Transverse colon (tissue), 4 donors: ENCODE measurements around the gene PACS1. TPM values are rescaled to one million over a fixed set of nuclear protein-coding genes. Genes with fewer than 3 reads are reported as not detected.

Source experiments
- DNase-seq: peaks from one replicate; pipeline ENCODE4 v3.0.0-alpha.2; 2019
- H3K27ac ChIP-seq, 4 donors: fragments of 200-600 bp; sonication (generic); 2 replicates each; pipeline ENCODE4 v1.5.1; 2016 to 2018; ENCODE audit warnings: inconsistent platforms in 4 of 4
- H3K27me3 ChIP-seq: fragments of 200-600 bp; sonication (generic); 2 replicates; pipeline ENCODE4 v1.5.1; 2017; ENCODE audit warnings: inconsistent platforms
- H3K36me3 ChIP-seq, 4 donors: fragments of 200-600 bp; sonication (generic); 2 replicates each; pipeline ENCODE4 v1.5.1; 2017 to 2019; ENCODE audit warnings: inconsistent platforms in 4 of 4
- H3K4me1 ChIP-seq, 4 donors: fragments of 200-600 bp; sonication (generic); 2 replicates each; pipeline ENCODE4 v1.5.1; 2017 to 2020; ENCODE audit warnings: inconsistent platforms in 4 of 4
- H3K4me3 ChIP-seq, 4 donors: fragments of 200-600 bp; sonication (generic); 1 replicate in 1 of 4; 2 replicates in 3 of 4; pipeline versions ENCODE4 v1.5.1 to v1.6.1; 2017 to 2019; ENCODE audit warnings: inconsistent platforms in 4 of 4
- H3K9me3 ChIP-seq, 2 donors: fragments of 200-600 bp; sonication (generic); 2 replicates each; pipeline ENCODE4 v1.5.1; 2017 to 2019; ENCODE audit warnings: inconsistent platforms in 2 of 2
- EP300 ChIP-seq: sonication (generic); formaldehyde crosslinking; IDR thresholded peaks from one replicate; pipeline ENCODE4 v1.6.1; 2017; ENCODE audit warnings: antibody characterized with exemption, low read depth
- POLR2A ChIP-seq: fragments of 450-650 bp; IDR thresholded peaks from one replicate; pipeline ENCODE4 v1.6.1; 2016; ENCODE audit warnings: antibody characterized with exemption, mild to moderate bottlenecking, moderate library complexity
- POLR2AphosphoS5 ChIP-seq, 3 donors: sonication (generic); formaldehyde crosslinking; IDR thresholded peaks; one replicate each; pipeline ENCODE4 v1.6.1; 2016; ENCODE audit warnings: antibody characterized with exemption in 3 of 3
- WGBS, 2 donors: methylation state at CpG; one replicate each; pipeline ENCODE4 v1.1.5; 2018; ENCODE audit warnings: low coverage in 1 of 2; 5-methylcytosine and 5-hydroxymethylcytosine counted together
- in situ Hi-C, 4 donors: fragments of 200-750 bp; cut with MboI; loops; one replicate each; pipeline versions ENCODE4 v1.15.0 to v1.15.1; 2017; ENCODE audit warnings: low sequenced_read_pairs in 3 of 4, low pct_ligation_motif_present in 1 of 4, low pct_unique_long_range_greater_than_20kb in 1 of 4
- intact Hi-C: fragments of 100-400 bp; cut with DNase I; formaldehyde crosslinking; loops from one replicate; pipeline ENCODE4 v1.15.1; 2023; ENCODE audit warnings: low total_unique reads
- total RNA-seq, 4 donors: library from RNA; depleted of rRNA; stranded (reverse); fragments of >200 nt; gene quantifications; one replicate each; pipeline ENCODE4 v1.1.0, GENCODE V29; 2016
- TF ChIP-seq, protein P1 (sequence below), 5 experiments: fragments of 200-600 bp in 3 of 5; fragments of 450-650 bp in 2 of 5; sonication (generic) in 3 of 5; IDR thresholded peaks; 1 replicate in 2 of 5; 2 replicates in 3 of 5; pipeline ENCODE4 v1.5.1; 2016 to 2017; ENCODE audit warnings: antibody characterized with exemption in 5 of 5, inconsistent platforms in 3 of 5, mild to moderate bottlenecking in 2 of 5, moderate library complexity in 1 of 5

Gene PACS1
- total RNA-seq, 4 donors from 2014 or later = 9.8 to 52.0 (median 27.2) TPM

- Histone ChIP-seq H3K27me3 (no peaks in the 10 kb centered on the region), H3K27ac (no peak overlapping the region), H3K4me3 (no peak overlapping the region), H3K4me1 (peaks cover 0 to 7% (median 0%) of the 10 kb centered on the region in 4 donors), H3K36me3 (no peaks in the 10 kb centered on the region), H3K9me3 (no peaks in the 10 kb centered on the region)
- DNase-seq = no peak
- TF ChIP-seq POLR2A = no peak
- TF ChIP-seq EP300 = no peak
- TF ChIP-seq, protein P1, sequence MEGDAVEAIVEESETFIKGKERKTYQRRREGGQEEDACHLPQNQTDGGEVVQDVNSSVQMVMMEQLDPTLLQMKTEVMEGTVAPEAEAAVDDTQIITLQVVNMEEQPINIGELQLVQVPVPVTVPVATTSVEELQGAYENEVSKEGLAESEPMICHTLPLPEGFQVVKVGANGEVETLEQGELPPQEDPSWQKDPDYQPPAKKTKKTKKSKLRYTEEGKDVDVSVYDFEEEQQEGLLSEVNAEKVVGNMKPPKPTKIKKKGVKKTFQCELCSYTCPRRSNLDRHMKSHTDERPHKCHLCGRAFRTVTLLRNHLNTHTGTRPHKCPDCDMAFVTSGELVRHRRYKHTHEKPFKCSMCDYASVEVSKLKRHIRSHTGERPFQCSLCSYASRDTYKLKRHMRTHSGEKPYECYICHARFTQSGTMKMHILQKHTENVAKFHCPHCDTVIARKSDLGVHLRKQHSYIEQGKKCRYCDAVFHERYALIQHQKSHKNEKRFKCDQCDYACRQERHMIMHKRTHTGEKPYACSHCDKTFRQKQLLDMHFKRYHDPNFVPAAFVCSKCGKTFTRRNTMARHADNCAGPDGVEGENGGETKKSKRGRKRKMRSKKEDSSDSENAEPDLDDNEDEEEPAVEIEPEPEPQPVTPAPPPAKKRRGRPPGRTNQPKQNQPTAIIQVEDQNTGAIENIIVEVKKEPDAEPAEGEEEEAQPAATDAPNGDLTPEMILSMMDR (IDR thresholded peaks at IDR 0.05) = no peak
- no peak for TF ChIP-seq POLR2AphosphoS5 (IDR thresholded peaks at IDR 0.05)
- intact Hi-C loops (no loop called here), in situ Hi-C loops (no loop called here)
Observed at GRCh38 chr11:66150725-66151124, 80.7 kb downstream of the PACS1 start.

DNA sequence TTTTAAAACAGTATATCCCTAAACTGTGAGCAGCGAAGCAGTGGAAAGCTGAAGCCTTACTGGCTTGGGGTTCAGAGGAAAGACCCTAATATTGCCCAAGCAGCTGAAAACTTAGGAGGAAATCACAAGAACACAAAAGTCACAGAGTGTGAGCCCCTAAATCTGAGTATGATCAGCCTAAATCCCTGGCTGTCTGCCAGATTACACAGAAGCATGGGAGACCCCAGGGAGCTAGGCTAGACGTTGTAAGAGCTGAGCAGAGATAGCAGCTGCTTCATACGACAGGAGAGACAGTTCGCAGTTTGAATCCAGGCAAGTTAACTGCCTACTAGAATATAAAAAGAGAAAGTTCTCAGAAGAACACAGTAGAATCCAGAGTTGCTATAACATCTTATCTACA lies 81.2 kb downstream of the PACS1 start:
- Histone ChIP-seq H3K27ac (no peak overlapping the region), H3K36me3 (no peaks in the 10 kb centered on the region), H3K4me3 (no peak overlapping the region), H3K27me3 (no peaks in the 10 kb centered on the region), H3K4me1 (peaks cover 0 to 7% (median 0%) of the 10 kb centered on the region in 4 donors), H3K9me3 (no peaks in the 10 kb centered on the region)
- WGBS, 2 donors = 73 to 87% methylated on average over 4 of the region's 4 CpGs
- intact Hi-C loops = no loop called here
- in situ Hi-C loops = no loop called here
- DNase-seq = no peak
- TF ChIP-seq EP300 (no peak), POLR2A (no peak), POLR2AphosphoS5 (IDR thresholded peaks at IDR 0.05) (no peak)
- TF ChIP-seq, protein P1 (IDR thresholded peaks at IDR 0.05) = no peak

GRCh38 chr11:66154109-66154508 lies 84.0 kb downstream of the PACS1 start:
- no peaks in the 10 kb centered on the region for H3K36me3 ChIP-seq
- intact Hi-C loops (no loop called here), in situ Hi-C loops (no loop called here)
- no peaks in the 10 kb centered on the region for H3K9me3 ChIP-seq
- no peak for DNase-seq
- no peak for TF ChIP-seq POLR2AphosphoS5 (IDR thresholded peaks at IDR 0.05)
- TF ChIP-seq, protein P1 (IDR thresholded peaks at IDR 0.05) = no peak
- no peak for TF ChIP-seq EP300
- no peak for TF ChIP-seq POLR2A
- H3K4me1 ChIP-seq = peaks cover 0 to 7% (median 0%) of the 10 kb centered on the region in 4 donors
- H3K27ac ChIP-seq = no peak overlapping the region
- no peak overlapping the region for H3K4me3 ChIP-seq
- 100% methylated on average over 1 to 2 of the region's 2 CpGs for WGBS, 2 donors
- no peaks in the 10 kb centered on the region for H3K27me3 ChIP-seq

DNA sequence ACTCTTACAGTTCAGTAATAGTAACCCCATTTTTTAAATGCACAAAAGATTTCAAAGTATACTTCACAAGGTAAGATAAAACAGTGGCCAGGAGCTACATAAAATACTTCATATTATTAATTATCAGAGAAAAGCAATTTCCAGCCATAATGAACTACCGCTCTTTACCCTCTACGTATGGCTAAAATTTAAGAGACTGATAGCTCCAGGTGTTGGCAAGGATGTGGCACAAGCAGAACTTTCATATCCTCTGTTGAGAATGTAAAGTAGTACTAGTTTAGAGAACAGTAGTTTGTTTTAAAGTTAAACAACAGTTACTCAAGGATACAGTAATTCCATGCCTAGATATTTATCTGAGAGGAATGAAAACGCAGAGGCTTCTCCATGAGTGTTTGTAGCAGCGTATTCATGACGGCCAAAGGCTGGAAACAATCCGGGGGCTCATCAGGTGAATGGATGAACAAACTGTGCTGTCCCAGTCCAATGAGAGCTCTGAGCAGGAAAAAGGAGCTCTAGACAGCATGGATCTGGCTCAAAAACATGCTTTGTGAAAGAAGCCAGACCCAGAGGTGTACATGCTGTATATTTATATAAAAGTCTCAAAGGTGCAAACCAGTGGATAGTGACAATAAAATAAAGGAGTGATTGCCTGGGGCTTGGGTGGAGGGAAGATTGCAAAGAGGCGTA lies 85.5 kb downstream of the PACS1 start:
- H3K27ac ChIP-seq = no peak overlapping the region
- intact Hi-C loops = no loop called here
- DNase-seq = no peak
- no peak overlapping the region for H3K4me3 ChIP-seq
- H3K36me3 ChIP-seq = no peaks in the 10 kb centered on the region
- peaks cover 0 to 6% (median 0%) of the 10 kb centered on the region in 4 donors for H3K4me1 ChIP-seq
- H3K9me3 ChIP-seq = no peaks in the 10 kb centered on the region
- in situ Hi-C loops = no loop called here
- 88 to 94% methylated on average over 3 to 7 of the region's 7 CpGs for WGBS, 2 donors
- TF ChIP-seq POLR2AphosphoS5 (IDR thresholded peaks at IDR 0.05) (no peak), EP300 (peak; percentile 52), POLR2A (no peak)
- TF ChIP-seq, protein P1 (IDR thresholded peaks at IDR 0.05) = no peak
- no peaks in the 10 kb centered on the region for H3K27me3 ChIP-seq
